AG08395 (cell line): ENCODE data around the gene MAB21L4.

Source experiments
- DNase-seq: peaks from one replicate; pipeline ENCODE4 v3.0.0; 2012; ENCODE audit warnings: mixed read lengths, low spot score

The MAB21L4 gene

GRCh38 chr2:240911641-240912265 lies 15.8 kb upstream of the MAB21L4 start:
- DNase-seq: no peak

DNA sequence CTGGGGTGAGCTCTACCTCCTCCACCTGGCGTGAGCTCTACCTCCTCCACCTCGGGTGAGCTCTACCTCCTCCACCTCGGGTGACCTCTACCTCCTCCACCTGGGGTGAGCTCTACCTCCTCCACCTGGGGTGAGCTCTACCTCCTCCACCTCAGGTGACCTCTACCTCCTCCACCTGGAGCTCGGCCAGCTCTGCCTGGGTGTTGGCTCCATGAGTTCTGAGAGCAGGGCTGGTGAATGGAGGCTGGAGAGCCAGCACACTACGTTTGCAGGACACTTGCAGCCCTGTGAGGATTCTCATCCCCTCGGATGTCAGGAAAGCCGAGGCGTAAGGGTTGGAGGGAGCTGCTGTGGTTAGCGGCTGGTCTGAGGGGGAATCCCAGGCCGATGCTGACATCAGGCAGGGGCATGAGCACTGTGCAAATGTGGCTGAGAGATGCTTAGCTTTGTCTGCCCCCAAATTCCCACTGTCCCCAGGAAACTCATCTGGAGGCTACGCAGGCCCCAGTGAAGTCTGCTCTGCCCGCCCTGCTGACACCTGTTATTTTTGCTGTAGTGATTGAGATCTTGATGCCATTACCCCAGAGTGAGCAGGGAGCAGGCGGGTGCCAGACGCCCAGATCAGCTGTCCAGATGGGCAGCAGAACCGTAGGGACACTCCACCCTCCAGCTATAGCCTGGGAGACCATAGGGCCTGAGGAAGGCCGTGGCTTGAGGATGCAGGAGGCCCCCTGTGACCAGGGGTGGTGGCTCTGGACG lies 13.4 kb upstream of the MAB21L4 start:
- DNase-seq: no peak

DNA sequence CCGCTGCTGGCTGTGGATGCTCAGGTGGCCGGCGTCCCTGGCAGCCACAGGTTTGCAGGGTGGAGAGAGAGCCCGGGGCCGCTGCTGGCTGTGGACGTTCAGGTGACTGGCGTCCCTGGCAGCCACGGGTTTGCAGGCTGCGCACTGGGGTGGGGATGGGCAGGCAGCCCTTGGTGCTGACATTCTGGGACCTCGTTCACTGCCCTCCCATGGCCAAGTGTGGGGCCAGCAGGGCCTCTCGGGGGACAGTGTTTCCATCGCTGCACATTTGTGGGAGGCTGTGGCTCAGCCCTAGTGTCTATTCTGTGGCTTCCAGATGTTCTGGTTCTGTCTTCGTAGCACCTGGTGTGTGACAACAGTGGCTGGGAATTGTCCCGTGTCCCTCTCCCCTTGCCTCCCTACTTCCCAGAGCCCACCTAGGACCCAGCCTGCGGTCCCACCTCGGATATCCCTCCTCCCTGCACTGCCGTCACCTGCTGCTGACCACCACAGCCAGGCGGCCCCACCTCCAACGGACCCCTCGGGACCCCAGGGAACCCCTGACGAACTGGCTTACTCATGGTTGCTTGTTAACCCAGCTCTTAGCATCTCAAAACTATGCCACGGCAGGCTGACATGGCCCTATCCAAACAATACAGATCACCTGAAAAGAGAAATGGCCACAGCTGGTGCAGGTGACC lies 11.1 kb upstream of the MAB21L4 start:
- no peak for DNase-seq

GRCh38 chr2:240906141-240906910 lies 10.4 kb upstream of the MAB21L4 start, which contains the start of gene CROCC2:
Gene CROCC2, plus strand, starts transcription at chr2:240906336. Its CDS starts 178 bp downstream, at chr2:240906514.
- DNase-seq: no peak

DNA sequence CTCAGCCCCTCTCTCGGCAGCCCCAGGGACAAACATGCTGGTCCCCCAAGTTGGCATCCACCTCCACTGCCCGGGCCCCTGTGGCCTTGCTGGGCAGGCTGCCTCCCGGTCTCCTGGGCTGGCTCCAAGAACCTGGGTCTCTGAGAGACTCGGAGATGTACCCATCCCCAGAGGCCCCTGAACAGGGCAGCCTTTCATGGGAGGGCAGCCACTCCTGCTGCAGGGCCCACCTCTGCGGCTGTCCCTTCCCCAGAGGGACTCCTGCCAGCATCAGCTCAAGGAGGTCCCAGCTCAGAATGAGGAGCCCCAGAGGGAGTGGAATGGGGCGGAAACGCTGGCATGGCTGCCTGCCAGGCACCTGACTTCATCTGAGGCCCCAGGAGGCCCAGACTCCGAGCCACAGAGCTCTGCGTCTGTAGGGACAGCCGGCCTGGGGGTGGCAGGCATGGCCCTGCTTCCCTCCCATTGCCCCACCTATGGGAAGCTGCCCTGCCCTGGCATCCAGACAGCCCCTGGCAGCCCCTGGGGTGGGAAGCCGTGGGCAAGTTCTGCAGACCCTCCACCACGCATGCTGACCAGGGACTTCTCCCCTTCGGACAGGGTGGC lies 9.3 kb upstream of the MAB21L4 start:
- DNase-seq: no peak

- DNase-seq: no peak
Observed at GRCh38 chr2:240904216-240905175, 8.5 kb upstream of the MAB21L4 start.

DNA sequence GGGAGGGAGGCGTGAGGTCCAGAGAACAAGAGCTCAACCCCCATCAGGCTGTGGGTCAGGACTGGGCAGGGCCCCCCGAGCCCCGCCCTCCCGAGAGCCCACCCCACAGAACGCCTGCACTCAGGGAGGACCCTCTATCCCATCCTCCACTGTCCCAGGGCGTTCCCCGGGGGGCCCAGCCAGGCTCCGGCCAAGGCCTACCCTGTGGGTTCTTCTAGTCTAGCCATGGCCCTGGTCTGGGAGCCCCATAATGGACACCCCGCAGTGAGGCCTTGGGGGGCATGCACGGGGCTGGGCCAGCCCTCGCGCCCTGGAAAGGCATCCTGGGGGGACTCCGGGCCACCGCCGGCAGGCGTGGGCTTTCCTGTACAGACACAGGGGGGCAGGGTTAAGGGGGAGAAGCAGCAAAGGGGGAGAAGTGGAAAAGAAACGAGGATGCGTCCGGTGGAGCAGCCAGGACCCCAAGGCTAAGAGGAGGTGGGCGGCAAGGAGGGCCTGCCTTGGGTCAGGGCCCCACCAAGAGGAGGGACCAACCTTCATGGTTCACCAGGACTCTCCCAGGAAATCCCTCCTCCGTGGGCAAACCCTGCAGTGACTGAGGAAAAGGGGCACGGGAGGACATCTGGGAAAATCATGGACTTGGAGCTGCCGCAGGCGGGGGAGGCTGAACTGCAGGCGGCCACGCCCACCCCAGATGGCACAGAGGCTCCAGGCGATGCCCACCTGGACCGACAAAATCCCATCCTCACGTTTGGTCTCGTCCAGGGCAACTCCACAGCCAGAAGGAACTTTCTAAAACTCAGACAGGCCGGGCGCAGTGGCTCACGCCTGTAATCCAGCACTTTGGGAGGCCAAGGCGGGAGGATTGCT lies 7.5 kb upstream of the MAB21L4 start:
- DNase-seq: no peak

DNA sequence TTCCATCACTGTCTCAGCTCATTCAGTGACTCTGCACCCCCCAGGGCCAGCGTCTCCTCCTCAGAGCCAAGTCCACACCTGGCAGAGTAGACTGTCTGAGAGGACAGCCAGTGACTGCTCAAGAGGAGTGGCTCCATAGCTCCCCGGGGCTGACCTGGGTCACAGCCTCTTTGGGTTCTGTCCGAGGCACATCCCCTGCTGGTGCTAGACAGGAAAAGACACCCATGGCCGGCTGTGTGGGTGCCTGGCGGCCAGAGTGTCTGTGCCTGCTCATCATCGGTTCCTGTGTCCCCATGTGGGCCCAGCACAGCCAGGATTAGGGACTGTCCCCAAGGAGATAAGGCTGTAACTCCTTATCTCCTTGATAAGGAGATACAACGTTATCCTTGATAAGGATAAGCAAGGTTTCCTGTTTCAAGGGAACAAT lies 6.7 kb upstream of the MAB21L4 start:
- no peak for DNase-seq

- DNase-seq: no peak
Observed at GRCh38 chr2:240901986-240902614, 6.1 kb upstream of the MAB21L4 start.

- DNase-seq: no peak
Observed at GRCh38 chr2:240900141-240900860, 4.3 kb upstream of the MAB21L4 start.

DNA sequence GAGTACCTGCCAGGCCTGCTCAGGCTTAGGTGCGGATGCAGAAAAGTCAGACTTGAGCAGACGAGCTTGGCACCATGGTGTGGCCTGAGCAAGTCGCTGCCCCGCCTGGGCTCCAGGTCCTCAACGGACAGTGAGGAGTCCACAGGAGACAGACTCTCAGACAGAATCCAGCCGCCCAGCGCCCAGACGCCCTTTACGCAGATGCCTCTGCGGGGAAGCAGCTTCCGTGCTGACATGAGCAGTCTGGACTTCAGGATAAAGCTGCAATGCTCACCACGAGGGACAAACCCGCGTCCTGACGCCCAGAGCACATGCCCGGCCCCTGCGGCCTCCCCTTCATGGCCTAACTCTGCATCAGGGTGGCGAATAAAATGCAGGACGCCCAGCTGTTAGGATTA lies 3.5 kb upstream of the MAB21L4 start:
- DNase-seq: no peak

GRCh38 chr2:240898731-240899467 lies 2.9 kb upstream of the MAB21L4 start:
- no peak for DNase-seq

- no peak for DNase-seq
Observed at GRCh38 chr2:240898108-240898730, 2.3 kb upstream of the MAB21L4 start.

- no peak for DNase-seq
Observed at GRCh38 chr2:240896871-240897692, 1.1 kb upstream of the MAB21L4 start.

- DNase-seq: no peak
Observed at GRCh38 chr2:240896394-240896793, 438 bp upstream of the MAB21L4 start.

DNA sequence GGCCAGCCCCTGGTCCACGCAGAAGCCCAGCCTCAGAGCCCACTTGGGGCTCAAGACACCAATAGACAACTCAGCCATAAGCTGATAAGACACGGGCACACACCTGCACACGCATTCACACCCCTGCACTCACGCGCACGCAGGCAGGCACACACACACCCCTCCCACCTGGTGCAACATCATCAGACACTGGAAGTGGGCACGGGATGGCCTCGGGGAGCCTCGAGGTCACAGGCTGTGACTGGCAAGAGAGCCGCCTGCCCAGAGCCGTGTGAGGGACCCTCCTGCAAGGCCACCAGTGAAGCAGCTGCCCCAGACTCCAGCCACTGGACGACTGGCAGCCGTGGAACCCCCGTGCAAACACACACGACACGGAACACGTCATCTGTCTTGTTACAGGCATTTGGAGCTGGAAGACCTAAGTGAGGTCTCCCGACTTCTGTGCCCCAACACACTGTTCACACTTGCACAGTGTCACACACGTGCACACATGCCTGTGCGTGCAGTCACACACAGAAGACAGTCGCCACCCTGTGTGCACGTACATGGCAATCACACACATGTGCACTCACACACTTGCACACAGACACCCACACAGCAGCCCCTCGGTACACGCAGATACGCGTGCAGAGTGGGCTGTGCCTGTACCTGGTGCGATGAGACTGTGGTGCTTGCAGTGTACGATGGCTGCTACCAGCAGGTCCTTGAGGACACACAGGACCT lies 959 bp downstream of the MAB21L4 start:
- DNase-seq: no peak
